GM18861 (cell line): ENCODE measurements around the gene TPSB2.
"Not testable (repeated sequence)": the region's sequence is repeated elsewhere in the genome, so short reads cannot be mapped to it uniquely, and the experiment has no call there.

Experiments used
- ATAC-seq: cut with Tn5 transposase; IDR thresholded peaks from one replicate; pipeline ENCODE4 v1.9.1; 2021; ENCODE audit not compliant: unreplicated experiment

TPSB2 gene

GRCh38 chr16:1241081-1241480 is 11.1 kb upstream of the TPSB2 start:
- ATAC-seq = not testable (repeated sequence)

DNA sequence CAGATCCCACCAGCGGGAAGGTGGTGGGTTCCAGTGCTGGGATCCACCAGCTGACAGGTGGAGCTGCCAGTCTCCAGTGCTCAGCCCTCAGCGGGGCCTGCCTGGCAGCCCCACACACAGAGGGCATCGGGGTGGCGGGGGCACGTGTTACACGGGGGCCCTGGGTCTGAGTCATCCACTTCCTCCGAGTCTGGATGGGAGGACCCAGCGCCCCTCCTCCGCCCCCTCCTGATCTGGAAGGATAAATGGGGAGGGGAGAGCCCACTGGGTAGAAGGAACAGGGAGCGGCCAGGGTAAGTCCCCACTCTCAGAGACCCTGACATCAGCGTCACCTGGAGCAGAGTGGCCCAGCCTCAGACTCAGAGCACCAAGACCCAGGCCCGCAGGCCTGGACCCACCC is 10.5 kb upstream of the TPSB2 start, which contains the start of gene TPSAB1:
TSS of gene TPSAB1 (plus strand) at position 270 of the 400 bp plus-strand sequence. CDS start 234 bp downstream, outside the sequence.
- not testable (repeated sequence) for ATAC-seq

- ATAC-seq = not testable (repeated sequence)
Observed at GRCh38 chr16:1239575-1239974, 9.6 kb upstream of the TPSB2 start.

DNA sequence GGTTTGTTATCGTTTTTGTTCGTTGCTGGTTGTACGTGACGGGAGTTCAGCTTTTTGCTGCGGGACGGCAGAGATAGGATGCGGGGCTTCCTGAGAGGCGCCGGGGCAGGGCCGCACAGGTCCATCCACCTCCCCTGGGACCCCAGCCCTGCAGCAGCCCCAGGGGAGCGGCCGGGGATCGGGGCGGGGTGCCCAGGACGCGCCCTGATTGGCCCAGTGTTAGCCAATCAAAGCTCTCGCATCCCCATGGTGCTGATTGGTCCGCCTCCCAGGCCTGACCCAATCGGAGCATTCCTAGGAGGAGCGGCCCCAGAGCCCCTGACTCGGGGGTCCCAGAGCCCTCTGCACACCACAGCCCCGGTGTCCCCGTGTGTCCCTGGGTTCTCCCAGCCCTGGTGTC is 8.9 kb upstream of the TPSB2 start:
- ATAC-seq = not testable (repeated sequence)

DNA sequence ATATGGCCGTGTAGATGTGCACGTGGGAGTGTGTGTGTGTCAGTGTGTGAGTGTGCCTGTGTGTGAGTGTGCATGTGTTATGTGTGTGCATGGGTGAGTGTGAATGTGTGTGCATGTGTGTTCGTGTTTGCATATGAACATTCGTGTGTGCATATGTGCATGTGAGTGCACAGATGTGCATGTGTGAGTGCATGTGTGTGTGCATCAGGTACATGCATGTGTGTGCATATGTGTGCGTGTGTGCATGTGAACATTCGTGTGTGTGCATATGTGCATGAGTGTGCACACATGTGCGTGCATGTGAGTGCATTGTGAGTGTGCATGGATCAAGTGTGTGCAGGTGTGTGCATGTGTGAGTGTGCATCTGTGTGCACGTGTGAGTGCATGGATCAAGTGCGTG is 8.0 kb upstream of the TPSB2 start:
- ATAC-seq = no peak

- ATAC-seq = not testable (repeated sequence)
Observed at GRCh38 chr16:1236659-1237058, 6.7 kb upstream of the TPSB2 start.

DNA sequence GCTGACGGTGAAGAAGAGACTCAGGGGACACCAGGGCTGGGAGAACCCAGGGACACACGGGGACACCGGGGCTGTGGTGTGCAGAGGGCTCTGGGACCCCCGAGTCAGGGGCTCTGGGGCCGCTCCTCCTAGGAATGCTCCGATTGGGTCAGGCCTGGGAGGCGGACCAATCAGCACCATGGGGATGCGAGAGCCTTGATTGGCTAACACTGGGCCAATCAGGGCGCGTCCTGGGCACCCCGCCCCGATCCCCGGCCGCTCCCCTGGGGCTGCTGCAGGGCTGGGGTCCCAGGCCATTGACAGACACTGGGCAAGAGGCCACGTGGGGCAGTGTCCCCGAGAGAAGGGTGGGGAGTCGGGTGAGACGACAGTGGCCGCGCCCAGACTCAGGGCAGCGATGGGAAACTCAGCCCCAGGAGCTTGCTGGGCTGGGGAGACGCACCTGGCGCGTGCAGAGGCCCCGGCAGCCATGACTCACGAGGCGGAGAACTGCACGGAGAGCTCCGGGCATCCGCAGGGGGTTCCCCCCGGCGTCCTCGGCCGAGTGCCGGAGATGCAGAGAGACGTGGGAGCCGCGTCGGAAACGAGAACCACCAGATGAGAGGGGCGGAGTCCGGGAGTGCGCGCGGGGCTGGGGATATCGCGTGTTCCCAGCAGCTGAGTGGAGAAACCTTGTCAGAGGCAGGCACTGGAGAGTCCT is 2.2 kb upstream of the TPSB2 start:
- ATAC-seq = not testable (repeated sequence)

GRCh38 chr16:1231301-1231700 is 1.3 kb upstream of the TPSB2 start:
- not testable (repeated sequence) for ATAC-seq

GRCh38 chr16:1230471-1231212 is 658 bp upstream of the TPSB2 start:
- not testable (repeated sequence) for ATAC-seq

GRCh38 chr16:1229476-1229875 is 508 bp downstream of the TPSB2 start:
- not testable (repeated sequence) for ATAC-seq

DNA sequence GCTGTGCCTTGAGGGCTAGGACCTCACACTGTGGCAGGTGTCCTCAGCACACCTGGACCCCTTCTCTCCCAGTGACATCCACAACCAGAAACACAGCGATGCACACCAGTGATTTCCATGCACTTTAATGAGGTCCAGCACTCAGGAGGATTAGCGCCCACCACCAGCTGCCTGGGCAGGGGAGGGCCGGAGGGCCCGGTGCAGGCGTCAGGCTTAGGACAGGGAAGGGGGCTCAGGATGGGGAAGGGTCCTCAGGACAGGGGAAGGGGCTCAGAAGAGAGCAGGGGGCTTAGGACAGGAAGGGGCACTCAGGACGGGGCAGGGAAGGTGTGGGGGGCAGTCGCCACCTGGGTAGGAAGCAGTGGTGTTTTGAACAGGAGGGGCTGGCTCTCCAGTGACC is 1.8 kb downstream of the TPSB2 start:
- ATAC-seq = not testable (repeated sequence)

DNA sequence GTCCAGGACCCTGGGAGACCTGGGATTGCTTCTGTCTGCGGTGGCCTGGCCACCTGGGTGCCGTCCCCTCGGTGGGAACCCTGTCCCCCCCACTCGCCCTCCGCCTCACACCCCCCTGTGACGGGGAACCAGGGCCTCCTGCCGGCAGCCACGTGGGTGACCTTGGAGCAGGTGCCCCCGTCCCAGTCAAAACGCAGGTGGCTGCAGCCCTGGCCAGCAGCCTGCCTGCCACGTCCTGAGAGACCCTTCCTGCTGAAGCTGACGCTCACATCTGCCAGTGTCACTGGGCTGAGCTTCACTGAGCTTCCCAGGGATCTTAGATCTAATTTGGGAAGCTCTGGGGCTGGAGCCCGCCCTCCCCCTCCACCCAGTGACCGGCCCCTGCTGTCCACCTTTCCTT is 3.3 kb downstream of the TPSB2 start:
- ATAC-seq = not testable (repeated sequence)

GRCh38 chr16:1225728-1226311 is 4.2 kb downstream of the TPSB2 start:
- not testable (repeated sequence) for ATAC-seq

GRCh38 chr16:1225051-1225451 is 4.9 kb downstream of the TPSB2 start, which contains the start of gene TPSG1:
TSS of gene TPSG1 (minus strand) at chr16:1225268. CDS start at chr16:1225252, 16 bp downstream.
- no peak for ATAC-seq

- no peak for ATAC-seq
Observed at GRCh38 chr16:1224558-1224957, 5.4 kb downstream of the TPSB2 start.

GRCh38 chr16:1223355-1224214 is 6.4 kb downstream of the TPSB2 start:
- no peak for ATAC-seq

DNA sequence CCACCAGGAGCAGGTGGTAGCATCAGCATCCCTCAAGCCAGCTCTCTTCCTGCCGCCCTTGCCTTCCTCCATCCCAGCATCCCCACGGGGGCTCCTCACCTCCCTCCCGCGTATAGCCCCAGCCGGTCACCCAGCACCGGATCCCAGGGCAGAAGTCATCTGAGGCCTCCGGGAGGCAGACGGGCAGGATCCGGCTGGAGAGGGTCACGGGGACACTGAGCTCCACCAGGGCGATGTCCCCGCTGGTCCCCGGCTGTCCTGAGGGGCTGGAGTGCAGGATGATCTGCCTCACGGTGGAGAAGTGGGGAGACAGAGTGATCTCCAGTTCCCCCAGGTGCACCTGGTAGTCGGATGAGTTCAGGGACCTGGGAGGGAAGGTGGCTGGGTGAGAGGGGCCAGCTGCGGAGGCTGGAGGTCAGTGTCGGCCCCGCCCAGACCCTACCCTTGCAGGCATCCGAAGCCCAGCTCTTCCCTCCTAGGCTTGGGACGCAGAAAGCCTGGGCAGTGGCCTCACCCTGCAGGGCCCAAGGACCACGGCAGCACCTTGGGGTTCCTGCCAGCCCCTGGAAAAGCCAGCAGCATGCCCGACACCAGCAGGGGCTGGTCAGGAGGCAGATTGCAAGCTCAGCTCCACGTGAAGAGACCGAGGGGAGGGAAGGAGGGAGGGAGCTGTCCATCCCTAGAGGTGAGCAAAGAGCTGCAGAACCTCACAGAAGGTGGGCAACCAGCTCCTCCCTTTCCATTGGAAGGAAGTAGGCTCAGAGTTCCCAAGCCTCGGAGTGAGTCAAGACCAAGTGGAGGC is 7.2 kb downstream of the TPSB2 start:
- ATAC-seq = no peak

GRCh38 chr16:1221628-1222552 is 8.1 kb downstream of the TPSB2 start:
- ATAC-seq = no peak
